H1 (cell line): Measurements from ENCODE around the gene MTARC1. TPM values are rescaled to one million over a fixed set of nuclear protein-coding genes. Genes with fewer than 3 reads are reported as not detected.
A peak's percentile ranks its signal among the peaks of the same experiment; 100 is the strongest.

Experiments
- CTCF ChIA-PET: fragments of 300-600 bp; sonication (Branson Sonifier 250); formaldehyde crosslinking; loops from one replicate; lab custom pipeline; 2021; ENCODE audit not compliant: partially characterized antibody; lab: Charles Lee
- POLR2A ChIA-PET: fragments of 300-600 bp; sonication (Branson Sonifier 250); formaldehyde crosslinking; loops from one replicate; lab custom pipeline; 2021; ENCODE audit warnings: inconsistent platforms; ENCODE audit not compliant: partially characterized antibody; lab: Charles Lee
- DNase-seq, 2 experiments: peaks; one replicate each; pipeline versions ENCODE4 v3.0.0 to v3.0.0-alpha.2; 2010 to 2022; ENCODE audit warnings: low spot score in 2 of 2, low read depth in 1 of 2, mixed read lengths in 1 of 2
- FAIRE-seq: peaks from 2 replicates; lab custom pipeline; 2011; peaks lifted over from hg19 to GRCh38; lab: Jason Lieb, UNC
- H2AFZ ChIP-seq: 2 replicates; pipeline ENCODE4 v1.8.1; 2012; ENCODE audit warnings: low read length, inconsistent platforms
- H2AK5ac ChIP-seq: 2 replicates; pipeline ENCODE4 v1.6.1; 2013; ENCODE audit warnings: low read depth, low read length
- H2BK120ac ChIP-seq: replicated peaks from 2 replicates; pipeline ENCODE3; 2013; ENCODE audit warnings: low read depth, low read length, inconsistent platforms
- H2BK12ac ChIP-seq: 2 replicates; pipeline ENCODE4 v1.6.1; 2013; ENCODE audit warnings: low read depth, low read length
- H2BK15ac ChIP-seq: 2 replicates; pipeline ENCODE4 v1.6.1; 2013; ENCODE audit warnings: low read length
- H2BK20ac ChIP-seq: 2 replicates; pipeline ENCODE4 v1.6.1; 2013; ENCODE audit warnings: low read length
- H2BK5ac ChIP-seq: 2 replicates; pipeline ENCODE4 v1.6.1; 2013; ENCODE audit warnings: low read depth, low read length
- H3K14ac ChIP-seq: 2 replicates; pipeline ENCODE4 v1.6.1; 2013; ENCODE audit warnings: inconsistent platforms; ENCODE audit not compliant: insufficient read length
- H3K18ac ChIP-seq: 2 replicates; pipeline ENCODE4 v1.6.1; 2013; ENCODE audit warnings: low read length; ENCODE audit errors: extremely low read depth
- H3K23ac ChIP-seq: 2 replicates; pipeline ENCODE4 v1.6.1; 2013; ENCODE audit warnings: inconsistent platforms; ENCODE audit not compliant: insufficient read length
- H3K23me2 ChIP-seq: 2 replicates; pipeline ENCODE4 v1.6.1; 2013; ENCODE audit warnings: low read depth, low read length
- H3K27ac ChIP-seq: 2 replicates; pipeline ENCODE4 v1.6.1; 2011; ENCODE audit warnings: low read depth, low read length, inconsistent platforms
- H3K27me3 ChIP-seq, 4 experiments: replicated peaks in 1 of 4; 1 replicate in 1 of 4; 2 replicates in 3 of 4; pipeline versions ENCODE4 v1.6.1 to v1.8.1; 2011 to 2013; ENCODE audit warnings: low read length in 3 of 4, mild to moderate bottlenecking in 3 of 4, inconsistent platforms in 2 of 4, mixed read lengths in 2 of 4, moderate library complexity in 1 of 4; ENCODE audit not compliant: control insufficient read depth in 3 of 4, insufficient read depth in 3 of 4; ENCODE audit errors: extremely low read depth in 1 of 4
- H3K36me3 ChIP-seq, 4 experiments: 2 replicates each; pipeline versions ENCODE4 v1.6.1 to v1.8.1; 2011 to 2013; ENCODE audit warnings: mild to moderate bottlenecking in 4 of 4, low read length in 3 of 4, moderate library complexity in 2 of 4, control low read depth in 1 of 4, inconsistent platforms in 1 of 4; ENCODE audit not compliant: insufficient read depth in 4 of 4, control insufficient read depth in 2 of 4
- H3K4ac ChIP-seq: replicated peaks from 2 replicates; pipeline ENCODE3; 2013; ENCODE audit warnings: low read length, low read depth, mixed read lengths, inconsistent platforms; ENCODE audit not compliant: insufficient read length
- H3K4me1 ChIP-seq, 4 experiments: replicated peaks in 1 of 4; 1 replicate in 1 of 4; 2 replicates in 3 of 4; pipeline versions ENCODE4 v1.6.1 to v1.8.1; 2011 to 2013; ENCODE audit warnings: low read length in 3 of 4, inconsistent platforms in 2 of 4, mixed read lengths in 1 of 4; ENCODE audit not compliant: insufficient read depth in 4 of 4, control insufficient read depth in 3 of 4
- H3K4me2 ChIP-seq, 2 experiments: 2 replicates each; pipeline versions ENCODE4 v1.6.1 to v1.8.1; 2011 to 2013; ENCODE audit warnings: low read depth in 2 of 2, low read length in 2 of 2, control low read depth in 1 of 2, inconsistent platforms in 1 of 2, mild to moderate bottlenecking in 1 of 2; ENCODE audit not compliant: insufficient read depth in 1 of 2
- H3K4me3 ChIP-seq, 4 experiments: fragments of 200-600, 300-600 bp in 1 of 4; sonication (generic), shearing (Covaris generic), sonication (Bioruptor Twin) in 1 of 4; 2 replicates each; pipeline versions ENCODE4 v1.5.1 to v1.8.1; 2011 to 2016; ENCODE audit warnings: low read length in 4 of 4, low read depth in 3 of 4, control low read depth in 2 of 4, inconsistent platforms in 2 of 4, mild to moderate bottlenecking in 2 of 4, mixed read lengths in 1 of 4, moderate library complexity in 1 of 4; ENCODE audit not compliant: insufficient read depth in 2 of 4; ENCODE audit errors: extremely low read depth in 1 of 4
- H3K56ac ChIP-seq: replicated peaks from 2 replicates; pipeline ENCODE3; 2013; ENCODE audit warnings: low read depth, mild to moderate bottlenecking, mixed read lengths, low read length, inconsistent platforms; ENCODE audit not compliant: insufficient read length
- H3K79me1 ChIP-seq: 2 replicates; pipeline ENCODE4 v1.6.1; 2013; ENCODE audit warnings: low read depth, low read length, control low read depth
- H3K79me2 ChIP-seq, 2 experiments: 2 replicates each; pipeline versions ENCODE4 v1.6.1 to v1.8.1; 2012 to 2013; ENCODE audit warnings: low read length in 2 of 2, mild to moderate bottlenecking in 2 of 2, inconsistent platforms in 1 of 2; ENCODE audit not compliant: insufficient read depth in 2 of 2, control insufficient read depth in 1 of 2
- H3K9ac ChIP-seq, 4 experiments: replicated peaks in 1 of 4; 1 replicate in 1 of 4; 2 replicates in 3 of 4; pipeline versions ENCODE4 v1.6.1 to v1.8.1; 2011 to 2013; ENCODE audit warnings: low read depth in 3 of 4, low read length in 3 of 4, control low read depth in 2 of 4, mild to moderate bottlenecking in 2 of 4, moderate library complexity in 2 of 4, inconsistent platforms in 1 of 4; ENCODE audit errors: extremely low read depth in 1 of 4
- H3K9me3 ChIP-seq, 2 experiments: 2 replicates each; pipeline versions ENCODE4 v1.6.1 to v1.8.1; 2012 to 2013; ENCODE audit warnings: mild to moderate bottlenecking in 2 of 2, moderate library complexity in 2 of 2, control low read depth in 1 of 2, inconsistent platforms in 1 of 2, low read depth in 1 of 2, low read length in 1 of 2, mixed read lengths in 1 of 2; ENCODE audit not compliant: insufficient read depth in 2 of 2
- H4K20me1 ChIP-seq, 2 experiments: replicated peaks in 1 of 2; 2 replicates each; pipeline versions ENCODE3 to v1.8.1; 2011 to 2013; ENCODE audit warnings: inconsistent platforms in 2 of 2, low read length in 2 of 2, mild to moderate bottlenecking in 1 of 2; ENCODE audit not compliant: insufficient read depth in 2 of 2, control insufficient read depth in 1 of 2
- H4K5ac ChIP-seq: 2 replicates; pipeline ENCODE4 v1.6.1; 2013; ENCODE audit warnings: low read length, low read depth, mixed read lengths, inconsistent platforms; ENCODE audit not compliant: insufficient read length
- H4K8ac ChIP-seq: 2 replicates; pipeline ENCODE4 v1.8.0; 2013; ENCODE audit warnings: mild to moderate bottlenecking, moderate library complexity, low read length, inconsistent platforms; ENCODE audit not compliant: insufficient read depth; ENCODE audit errors: extremely low read depth
- H4K91ac ChIP-seq: replicated peaks from 2 replicates; pipeline ENCODE3; 2013; ENCODE audit warnings: low read length, mixed read lengths, inconsistent platforms; ENCODE audit not compliant: insufficient read length
- CBX5 ChIP-seq: fragments of 300-800, 300-1000 bp; sonication (generic); IDR thresholded peaks from 2 replicates; pipeline ENCODE4 v1.7.1; 2016; ENCODE audit warnings: antibody characterized with exemption, low read length, low read depth
- GABPA ChIP-seq: IDR thresholded peaks from 2 replicates; pipeline ENCODE4 v1.6.1; 2011; ENCODE audit warnings: mild to moderate bottlenecking, low read length, moderate library complexity, borderline replicate concordance; ENCODE audit not compliant: insufficient read depth
- GTF2F1 ChIP-seq: IDR thresholded peaks from 2 replicates; pipeline ENCODE4 v1.6.1; 2012; ENCODE audit warnings: low read depth, low read length, improper control_type of control experiment, borderline replicate concordance
- JUND ChIP-seq: IDR thresholded peaks from 2 replicates; pipeline ENCODE4 v1.6.1; 2011; ENCODE audit warnings: mild to moderate bottlenecking, improper control_type of control experiment, low read length
- POLR2AphosphoS5 ChIP-seq: IDR thresholded peaks from 2 replicates; pipeline ENCODE4 v1.6.1; 2011; ENCODE audit warnings: low read depth, low read length
- RFX5 ChIP-seq: IDR thresholded peaks from 2 replicates; pipeline ENCODE4 v1.6.1; 2011; ENCODE audit warnings: low read depth, low read length, improper control_type of control experiment, borderline replicate concordance
- RNF2 ChIP-seq: fragments of 200-900, 300-1000 bp; sonication (generic); IDR thresholded peaks from 2 replicates; pipeline ENCODE4 v1.7.1; 2016; ENCODE audit warnings: borderline replicate concordance, low read depth, mild to moderate bottlenecking, antibody characterized with exemption, low read length; ENCODE audit not compliant: poor library complexity, severe bottlenecking; ENCODE audit errors: missing control alignments
- SIN3A ChIP-seq, 2 experiments: IDR thresholded peaks in 1 of 2; conservative IDR thresholded peaks in 1 of 2; 2 replicates each; pipeline ENCODE4 v1.6.1; 2011 to 2012; ENCODE audit warnings: low read length in 2 of 2, improper control_type of control experiment in 1 of 2, low read depth in 1 of 2, mild to moderate bottlenecking in 1 of 2
- SRF ChIP-seq: IDR thresholded peaks from 2 replicates; pipeline ENCODE4 v1.6.1; 2011; ENCODE audit warnings: mild to moderate bottlenecking, low read depth, low read length, moderate library complexity
- TCF12 ChIP-seq: IDR thresholded peaks from 2 replicates; pipeline ENCODE4 v1.6.1; 2011; ENCODE audit warnings: low read depth, mild to moderate bottlenecking, low read length
- WGBS, 2 experiments: shearing (Covaris generic) in 1 of 2; methylation state at CpG; one replicate each; pipeline versions ENCODE4 v1.1.6 to v1.1.7; 2013 to 2015; ENCODE audit warnings: low lambda C conversion rate in 2 of 2, mixed read lengths in 2 of 2, inconsistent platforms in 1 of 2, low coverage in 1 of 2, missing lambda C conversion rate in 1 of 2; ENCODE audit not compliant: insufficient replicate concordance in 2 of 2, insufficient coverage in 1 of 2, insufficient read length in 1 of 2; ENCODE audit errors: extremely low coverage in 1 of 2, missing lambda C conversion rate in 1 of 2; 5-methylcytosine and 5-hydroxymethylcytosine counted together
- polyA plus RNA-seq, 7 experiments: library from polyadenylated mRNA; depleted of rRNA in 3 of 7; stranded (reverse) in 5 of 7; unstranded in 2 of 7; fragments of >200 nt in 5 of 7; fragments of 200-250 nt in 2 of 7; gene quantifications; 1 replicate in 5 of 7; 2 replicates in 1 of 7; 4 replicates in 1 of 7; pipeline versions ENCODE4 v1.2.1 to v1.2.3, GENCODE V29; 2011 to 2013; ENCODE audit warnings: missing spikeins in 2 of 7, mixed read lengths in 2 of 7
- total RNA-seq: library from RNA; stranded (reverse); fragmentation: NEBNext Ultra II Directional; extraction: Animal tissue kit (Norgen Biotek cat#: 25700); gene quantifications from 2 replicates; pipeline ENCODE4 v1.2.1, GENCODE V29; 2021

The MTARC1 gene
- total and polyA plus RNA-seq, 2 of the 8 experiments (the other 6 are each of a cell fraction or from before 2014, with no cell fraction given), result 17.2 to 46.2 TPM

GRCh38 chr1:220804202-220804586 lies 17.5 kb downstream of the MTARC1 start:
- Histone ChIP-seq H2BK120ac (no peak overlapping the region), H3K23ac (no peak overlapping the region), H3K79me2 (no peaks in the 10 kb centered on the region), H3K79me1 (no peaks in the 10 kb centered on the region), H2BK5ac (no peak overlapping the region), H3K4me3 (no peak overlapping the region), H4K5ac (no peak overlapping the region), H3K4me1 (no peaks in the 10 kb centered on the region; a peak in 1 of 7 replicates), H2AK5ac (no peak overlapping the region), H4K91ac (no peak overlapping the region), H3K4ac (peak overlapping the region; percentile 49), H2AFZ (no peak overlapping the region), H3K14ac (no peak overlapping the region), H3K4me2 (no peak overlapping the region), H3K36me3 (peaks cover 0 to 13% (median 4%) of the 10 kb centered on the region in 4 experiments; a peak in 3 of 8 replicates), H4K20me1 (peaks cover 0 to 9% of the 10 kb centered on the region in 2 experiments), H3K18ac (no peak overlapping the region), H3K9ac (no peak overlapping the region), H2BK20ac (no peak overlapping the region), H3K23me2 (no peaks in the 10 kb centered on the region), H3K9me3 (no peaks in the 10 kb centered on the region), H3K27ac (no peak overlapping the region), H2BK15ac (no peak overlapping the region), H2BK12ac (no peak overlapping the region), H3K56ac (no peak overlapping the region), H4K8ac (no peak overlapping the region), H3K27me3 (no peaks in the 10 kb centered on the region)
- ChIA-PET POLR2A (interaction anchor here (3.2 kb wide), 1 partner anchor 17 kb away, joined by 11 read pairs; the partner anchor contains the start of gene MTARC1), CTCF (interaction anchor here (0.5 to 9.2 kb wide), 30 partner anchors 8 to 523 kb away, joined by 3 to 96 read pairs (median 4); partner anchors contain the start of genes MTARC1 and MTARC2)
- FAIRE-seq (no peak), DNase-seq (no peak)
- 93% methylated on average over 5 of the region's 5 CpGs; no CpG with 5 or more reads in 1 of the 2 experiments for WGBS, 2 experiments
- TF ChIP-seq RNF2 (no peak), SIN3A (conservative IDR thresholded peaks at IDR 0.05 in 1 of 2, IDR thresholded peaks at IDR 0.05 in 1 of 2; ENCODE audit: low read depth in 1 of 2, low read length in 2 of 2) (no peak), TCF12 (no peak), GABPA (no peak), CBX5 (no peak), JUND (no peak), RFX5 (no peak), GTF2F1 (no peak), POLR2AphosphoS5 (no peak), SRF (no peak)
